HG03097 (cell line): ENCODE results near the gene PCED1B.
"Not testable (repeated sequence)": the region's sequence is repeated elsewhere in the genome, so short reads cannot be mapped to it uniquely, and the experiment has no call there.

Experiments used
- ATAC-seq: cut with Tn5 transposase; IDR thresholded peaks from one replicate; pipeline ENCODE4 v1.9.1; 2021; ENCODE audit not compliant: unreplicated experiment, low FRiP score

Gene PCED1B

GRCh38 chr12:47201190-47201589 is 121.8 kb downstream of the PCED1B start:
- ATAC-seq = not testable (repeated sequence)

GRCh38 chr12:47202176-47202575 is 122.8 kb downstream of the PCED1B start:
- ATAC-seq = no peak

GRCh38 chr12:47205532-47206449 is 126.4 kb downstream of the PCED1B start:
- ATAC-seq = no peak

DNA sequence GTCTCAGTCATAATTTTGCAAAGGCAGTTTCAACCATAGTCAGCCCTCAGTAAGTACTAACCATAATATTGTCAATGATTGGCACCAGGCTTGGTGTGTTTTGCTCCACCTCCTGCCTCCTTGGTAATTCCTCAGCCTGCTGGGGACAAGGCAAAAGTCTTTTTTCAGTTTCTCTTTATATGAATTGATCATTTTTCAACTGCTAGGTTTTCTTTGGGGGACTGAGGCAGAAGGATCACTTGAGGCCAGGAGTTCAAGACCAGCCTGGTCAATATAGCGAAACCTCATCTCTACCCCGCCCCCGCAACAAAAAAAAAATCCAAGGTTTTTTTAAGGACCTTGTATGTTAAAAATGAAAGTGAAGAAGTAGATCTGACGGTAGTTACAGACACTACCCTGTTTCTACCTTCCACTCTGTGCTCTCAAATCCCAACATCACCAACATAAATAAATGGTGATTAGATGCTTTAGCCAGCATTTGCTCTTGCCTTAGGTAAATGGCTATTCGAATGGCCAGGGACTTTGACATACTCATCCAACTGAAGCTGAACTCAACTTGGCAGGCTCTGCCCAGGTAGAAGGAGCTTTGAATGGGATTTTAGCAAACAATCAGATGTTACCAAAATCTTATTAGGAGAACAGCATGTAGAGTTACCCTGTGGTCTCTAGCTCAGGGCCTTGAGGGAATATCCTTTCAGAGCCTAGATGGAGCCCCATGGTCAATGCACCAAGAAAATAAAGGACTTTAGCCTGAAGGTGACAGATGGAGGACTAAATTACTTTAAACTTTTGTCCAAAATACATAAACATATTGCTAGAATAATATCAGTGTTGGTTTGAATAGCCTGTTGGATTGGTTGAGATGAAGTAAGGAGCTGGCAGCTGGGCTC is 127.3 kb downstream of the PCED1B start:
- no peak for ATAC-seq

- peak; percentile 51 for ATAC-seq
Observed at GRCh38 chr12:47207340-47207717, 127.9 kb downstream of the PCED1B start.

- ATAC-seq = peak; percentile 56
Observed at GRCh38 chr12:47207829-47208248, 128.4 kb downstream of the PCED1B start.

DNA sequence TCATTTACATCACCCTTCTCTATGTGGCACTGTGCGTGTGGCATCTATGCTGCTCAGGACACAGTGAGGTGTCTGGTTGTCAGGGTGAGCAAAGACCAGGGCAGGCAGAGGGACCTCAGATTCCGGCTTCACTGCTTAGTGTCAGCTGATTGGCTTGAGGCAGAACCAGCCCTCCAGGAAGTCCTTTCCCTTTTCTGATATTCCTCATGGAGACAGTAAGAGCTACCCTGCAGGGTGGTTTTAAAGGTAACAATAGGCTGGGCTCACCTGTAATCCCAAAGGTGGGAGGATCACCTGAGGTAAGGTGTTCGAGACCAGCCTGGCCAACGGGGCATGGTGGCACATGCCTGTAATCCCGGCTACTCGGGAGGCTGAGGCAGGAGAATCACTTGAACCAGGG is 129.6 kb downstream of the PCED1B start:
- ATAC-seq = no peak

DNA sequence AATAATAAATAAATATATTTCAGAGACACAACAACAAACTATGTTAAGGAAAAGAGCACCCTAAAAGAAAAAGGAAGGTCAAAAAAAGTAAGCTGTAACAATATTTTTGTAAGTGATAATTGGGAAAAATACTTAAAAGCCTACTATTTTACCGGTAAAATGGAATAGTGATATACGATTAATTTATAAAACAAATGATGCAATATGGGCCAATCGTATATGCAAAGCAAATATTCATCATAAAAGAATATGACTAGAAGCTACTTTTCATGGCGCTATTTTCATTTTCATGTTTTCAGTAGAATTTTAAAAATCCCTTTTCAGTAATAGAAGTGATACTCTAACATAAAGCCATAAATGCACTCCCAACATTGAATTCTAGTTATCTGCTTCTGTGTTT is 131.4 kb downstream of the PCED1B start:
- ATAC-seq = no peak

- no peak for ATAC-seq
Observed at GRCh38 chr12:47212701-47213039, 133.2 kb downstream of the PCED1B start.

DNA sequence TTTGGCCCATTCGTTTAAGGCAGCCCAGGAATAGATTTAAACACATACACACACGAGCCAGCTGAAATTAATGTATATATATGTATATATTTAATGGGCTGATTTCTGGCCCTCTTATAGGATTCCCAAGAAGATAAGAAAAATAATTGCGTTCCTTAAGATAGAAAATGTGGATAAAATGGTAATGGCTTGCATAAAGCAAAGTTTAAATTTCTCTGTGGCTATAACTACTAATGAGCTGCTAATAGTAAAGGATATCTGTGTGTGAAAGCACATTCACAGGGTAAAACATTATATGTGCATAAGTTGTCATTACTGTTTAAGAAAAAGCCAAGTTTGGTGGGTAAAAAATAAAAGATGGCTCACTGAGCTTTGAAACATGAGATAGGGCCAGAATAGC is 134.0 kb downstream of the PCED1B start:
- ATAC-seq = no peak

DNA sequence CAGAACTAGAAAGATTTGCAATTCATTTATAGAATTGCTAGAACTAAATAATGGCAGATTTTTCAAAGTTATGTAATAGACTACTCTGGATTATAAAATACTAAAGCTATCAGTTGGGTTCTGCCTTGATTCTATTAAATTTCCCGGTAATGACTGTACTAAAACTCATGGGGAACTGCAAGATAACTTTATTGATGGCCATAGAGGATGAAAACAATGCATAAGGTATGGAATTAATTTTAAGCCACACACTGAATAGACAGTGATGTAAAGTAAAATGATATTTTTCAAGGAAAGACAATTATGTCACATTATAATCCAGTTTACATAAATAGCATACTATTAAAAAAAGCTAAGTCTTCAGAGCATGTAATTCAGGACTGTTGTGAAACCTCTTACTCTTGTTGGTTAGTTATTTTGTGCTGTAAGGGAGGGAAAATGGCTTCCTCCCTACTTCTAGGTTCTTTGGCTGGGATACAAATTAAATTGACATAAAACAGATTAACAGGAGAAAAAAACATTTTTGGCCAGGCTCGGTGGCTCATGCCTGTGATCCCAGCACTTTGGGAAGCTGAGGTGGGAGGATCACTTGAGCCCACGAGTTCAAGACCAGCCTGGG is 134.7 kb downstream of the PCED1B start:
- no peak for ATAC-seq

DNA sequence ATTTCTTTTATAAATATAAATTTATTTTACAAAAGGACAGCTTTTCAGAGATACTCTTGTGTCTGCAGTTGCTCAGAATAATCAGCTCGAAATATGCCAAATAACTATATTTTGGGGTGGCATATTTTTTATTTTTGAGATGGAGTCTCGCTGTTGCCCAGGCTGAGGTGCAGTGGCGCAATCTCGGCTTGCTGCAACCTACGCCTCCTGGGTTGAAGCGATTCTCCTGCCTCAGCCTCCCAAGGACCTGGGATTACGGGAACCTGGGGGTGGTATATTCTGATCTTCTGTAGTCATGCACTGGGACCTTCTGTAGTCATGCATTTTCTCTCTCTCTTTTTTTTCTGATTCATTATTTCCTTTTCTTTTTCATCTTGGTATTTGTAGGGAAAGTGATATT is 135.3 kb downstream of the PCED1B start:
- ATAC-seq = no peak

DNA sequence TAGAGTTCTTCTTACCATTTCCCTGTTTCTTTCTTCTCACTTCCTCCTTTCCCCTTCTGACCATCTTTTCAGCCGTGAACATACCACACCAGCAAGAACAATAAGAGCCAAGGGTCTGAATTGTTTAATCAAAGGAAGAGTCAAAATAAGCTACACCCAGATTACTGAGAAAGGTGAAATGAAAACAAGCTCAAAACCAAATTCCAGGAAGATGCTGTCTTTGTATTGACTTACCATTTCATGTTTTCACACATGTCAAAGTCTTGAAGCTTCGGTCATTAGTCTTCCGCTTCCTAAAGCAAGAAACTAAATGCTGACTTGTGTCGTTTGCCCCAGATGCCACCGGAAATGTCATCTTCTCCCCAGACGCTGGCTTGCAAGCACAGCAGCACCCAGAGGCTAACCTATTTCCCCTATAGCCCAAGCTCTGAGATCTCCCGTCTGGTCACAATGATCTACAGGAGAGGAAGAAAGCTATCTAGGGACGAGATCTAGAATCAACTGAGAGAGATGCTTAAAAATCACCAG is 136.8 kb downstream of the PCED1B start:
- ATAC-seq = peak; percentile 72

DNA sequence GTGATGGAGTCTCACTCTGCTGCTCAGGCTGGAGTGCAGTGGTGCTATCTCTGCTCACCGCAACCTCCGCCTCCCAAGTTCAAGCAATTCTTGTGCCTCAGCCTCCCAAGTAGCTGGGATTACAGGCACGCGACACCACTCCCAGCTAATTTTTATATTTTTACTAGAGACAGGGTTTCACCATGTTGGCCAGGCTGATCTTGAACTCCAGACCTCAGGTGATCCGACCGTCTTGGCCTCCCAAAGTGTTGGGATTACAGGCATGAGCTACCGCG is 138.1 kb downstream of the PCED1B start:
- not testable (repeated sequence) for ATAC-seq

DNA sequence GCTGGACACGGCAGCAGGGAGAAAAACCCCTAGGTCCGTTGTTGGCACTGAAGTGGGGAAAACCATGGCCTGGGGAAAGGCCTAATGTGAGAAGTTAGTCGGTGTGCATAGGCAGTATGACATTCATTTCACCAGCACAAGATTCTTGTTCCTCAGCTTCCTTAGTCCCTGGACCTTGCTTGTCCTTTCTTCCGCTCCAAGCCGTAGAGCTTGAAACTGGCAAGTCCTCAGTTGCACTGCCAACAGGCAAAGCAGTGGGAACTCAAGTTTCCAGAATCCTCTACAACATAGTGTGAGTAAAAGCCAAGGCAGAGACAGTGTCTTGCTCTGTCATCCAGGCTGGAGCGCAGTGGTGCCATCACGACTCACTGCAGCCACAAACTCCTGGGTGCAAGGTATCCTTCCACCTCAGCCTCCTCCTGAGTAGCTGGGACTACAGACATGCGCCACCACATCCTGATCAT is 138.8 kb downstream of the PCED1B start:
- ATAC-seq = no peak

GRCh38 chr12:47219243-47219642 is 139.8 kb downstream of the PCED1B start:
- no peak for ATAC-seq

DNA sequence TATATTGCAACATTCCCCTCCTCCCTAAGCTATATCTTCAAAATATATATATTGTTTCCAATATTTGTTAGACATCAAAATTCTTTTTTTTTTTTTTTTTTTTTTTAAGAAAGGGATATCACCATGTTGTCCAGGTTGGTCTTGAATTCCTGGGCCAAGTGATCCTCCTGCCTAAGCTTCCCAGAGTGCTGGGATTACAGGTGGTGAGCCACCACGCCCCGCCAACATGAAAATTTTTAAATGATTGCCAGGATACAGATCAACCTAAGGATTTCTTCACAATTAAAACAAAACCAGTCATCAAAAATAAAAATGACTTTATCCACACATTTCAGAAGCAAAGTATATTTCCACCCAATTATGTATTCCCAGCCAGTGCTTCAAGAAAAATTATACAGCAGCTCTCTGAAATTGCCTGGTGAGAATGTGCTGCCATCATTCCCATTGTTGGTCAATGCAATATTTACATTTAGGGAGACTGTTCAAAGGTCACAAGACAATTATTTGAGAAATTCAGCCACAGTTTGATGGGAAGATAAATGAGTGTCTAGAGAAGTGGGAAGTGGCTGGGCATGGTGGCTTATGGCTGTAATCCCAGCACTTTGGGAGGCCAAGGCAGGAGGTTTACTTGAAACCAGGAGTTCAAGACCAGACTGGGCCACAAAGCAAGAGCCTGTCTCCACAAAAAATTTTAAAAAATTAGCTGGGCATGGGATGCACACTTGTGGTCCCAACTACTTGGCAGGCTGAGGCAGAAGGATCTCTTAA is 142.0 kb downstream of the PCED1B start:
- ATAC-seq = no peak

- ATAC-seq = no peak
Observed at GRCh38 chr12:47222520-47223030, 143.2 kb downstream of the PCED1B start.

DNA sequence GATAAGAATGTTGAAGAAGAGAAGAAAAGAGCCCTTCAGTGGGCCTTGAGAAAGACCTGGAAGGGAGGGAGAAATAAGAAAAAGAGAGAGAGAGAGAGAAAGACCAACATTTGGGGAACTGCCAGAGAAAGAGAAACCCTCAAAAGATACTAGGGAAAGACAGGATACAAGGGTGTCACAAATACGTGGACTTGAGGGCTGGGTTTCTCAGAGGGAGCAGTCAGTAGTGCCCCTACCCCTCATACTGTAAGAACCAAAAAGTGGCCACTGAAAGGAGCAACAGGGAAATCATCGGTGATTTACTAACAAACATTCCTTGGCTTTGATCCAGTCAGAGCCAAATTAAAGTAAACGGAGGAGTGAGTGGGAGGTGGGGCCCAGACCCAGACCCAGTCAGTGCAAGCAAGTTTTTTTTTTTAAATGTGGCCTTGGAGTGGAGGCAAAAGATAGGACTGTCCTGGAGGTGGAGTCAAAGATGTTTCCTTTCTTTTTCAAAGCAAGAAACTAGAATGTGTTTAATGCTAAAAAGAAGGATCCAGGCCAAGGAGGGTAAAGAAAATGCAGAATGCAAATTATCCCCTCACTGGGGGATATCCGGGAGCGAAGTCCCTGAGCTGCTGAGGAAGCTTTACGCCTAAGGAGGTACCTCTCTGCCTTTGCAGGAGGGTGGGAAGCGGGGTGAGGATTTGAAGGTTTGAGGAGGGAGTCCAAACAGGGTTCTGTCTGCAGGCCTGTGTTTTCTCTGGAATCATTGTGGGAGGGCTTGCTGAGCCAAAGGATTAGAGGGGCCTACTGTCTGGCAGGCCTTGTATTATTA is 143.8 kb downstream of the PCED1B start:
- no peak for ATAC-seq
